GM23338 (cell line): ENCODE data around the gene KIFC3. TPM values are rescaled to one million over a fixed set of nuclear protein-coding genes. Genes with fewer than 3 reads are reported as not detected.

Experiments used
- ATAC-seq: fragments of 200-7000 bp; cut with Tn5 transposase; 3 replicates; pipeline ENCODE4 v1.9.1; 2020
- DNase-seq: peaks from one replicate; pipeline ENCODE4 v3.0.0-alpha.2; 2015; ENCODE audit warnings: low spot score
- H2AFZ ChIP-seq: fragments of 200-600 bp; sonication (generic); 2 replicates; pipeline ENCODE4 v1.8.0; 2016; ENCODE audit warnings: antibody characterized with exemption, mild to moderate bottlenecking, moderate library complexity
- H3F3A ChIP-seq: fragments of 200-600 bp; sonication (generic); replicated peaks from 2 replicates; pipeline ENCODE4 v1.8.0; 2017; ENCODE audit warnings: antibody characterized with exemption, mixed run types, low read depth
- H3K27ac ChIP-seq: fragments of 200-600 bp; sonication (generic); 2 replicates; pipeline ENCODE4 v1.6.1; 2016; ENCODE audit warnings: low read depth
- H3K27me3 ChIP-seq: fragments of 200-600 bp; sonication (generic); 2 replicates; pipeline ENCODE4 v1.8.0; 2016; ENCODE audit warnings: mild to moderate bottlenecking, mixed run types, moderate library complexity; ENCODE audit not compliant: insufficient read depth
- H3K36me3 ChIP-seq: fragments of 200-600 bp; sonication (generic); 2 replicates; pipeline ENCODE4 v1.8.0; 2016; ENCODE audit warnings: mild to moderate bottlenecking; ENCODE audit not compliant: insufficient read depth
- H3K4me1 ChIP-seq: fragments of 200-600 bp; sonication (generic); 2 replicates; pipeline ENCODE4 v1.8.0; 2016; ENCODE audit warnings: mild to moderate bottlenecking, moderate library complexity; ENCODE audit not compliant: insufficient read depth
- H3K4me2 ChIP-seq: fragments of 200-600 bp; sonication (generic); 2 replicates; pipeline ENCODE4 v1.7.1; 2017; ENCODE audit warnings: mixed run types
- H3K4me3 ChIP-seq: fragments of 200-600 bp; sonication (generic); 2 replicates; pipeline ENCODE4 v1.6.1; 2016; ENCODE audit warnings: mixed run types
- H3K79me2 ChIP-seq: fragments of 200-600 bp; sonication (generic); replicated peaks from 2 replicates; pipeline ENCODE4 v1.8.0; 2017; ENCODE audit warnings: mild to moderate bottlenecking; ENCODE audit not compliant: insufficient read depth
- H3K9me2 ChIP-seq: fragments of 200-600 bp; sonication (generic); 2 replicates; pipeline ENCODE4 v1.8.0; 2017; ENCODE audit not compliant: insufficient read depth
- H4K20me1 ChIP-seq: fragments of 200-600 bp; sonication (generic); replicated peaks from 2 replicates; pipeline ENCODE4 v1.8.0; 2017; ENCODE audit warnings: mild to moderate bottlenecking; ENCODE audit not compliant: insufficient read depth
- H3K27ac Mint-ChIP-seq: 2 replicates; pipeline ENCODE4 v1.8.0; 2020; ENCODE audit warnings: inconsistent platforms, mild to moderate bottlenecking, moderate library complexity, mixed read lengths
- H3K27me3 Mint-ChIP-seq: 3 replicates; pipeline ENCODE4 v1.8.0; 2022; ENCODE audit warnings: low read depth, mild to moderate bottlenecking, moderate library complexity, mixed read lengths, inconsistent platforms; ENCODE audit not compliant: insufficient read depth, poor library complexity
- H3K36me3 Mint-ChIP-seq: 3 replicates; pipeline ENCODE4 v1.8.0; 2021; ENCODE audit warnings: low read depth, mild to moderate bottlenecking, inconsistent platforms, moderate library complexity, mixed read lengths
- H3K4me1 Mint-ChIP-seq: 3 replicates; pipeline ENCODE4 v1.8.0; 2020; ENCODE audit warnings: mild to moderate bottlenecking, inconsistent platforms, mixed read lengths
- H3K4me3 Mint-ChIP-seq: 3 replicates; pipeline ENCODE4 v1.8.0; 2021; ENCODE audit warnings: moderate library complexity, mild to moderate bottlenecking, inconsistent platforms, mixed read lengths
- H3K9me3 Mint-ChIP-seq: 3 replicates; pipeline ENCODE4 v1.8.0; 2020; ENCODE audit warnings: moderate library complexity, mild to moderate bottlenecking, inconsistent platforms, mixed read lengths
- CREB1 ChIP-seq: fragments of 250-450 bp; sonication (Bioruptor Pico); IDR thresholded peaks from 2 replicates; pipeline ENCODE4 v1.5.0; 2020; ENCODE audit warnings: low read depth, mild to moderate bottlenecking, moderate library complexity
- CTCF ChIP-seq, 2 experiments: fragments of 200-600 bp in 1 of 2; sonication (generic) in 1 of 2; conservative IDR thresholded peaks; 2 replicates each; pipeline versions ENCODE4 v1.5.1 to v1.6.1; 2016 to 2017; ENCODE audit warnings: antibody characterized with exemption in 2 of 2, low read depth in 2 of 2, mild to moderate bottlenecking in 2 of 2, moderate library complexity in 1 of 2
- ETS1 ChIP-seq: IDR thresholded peaks from 2 replicates; pipeline ENCODE4 v1.6.1; 2016; ENCODE audit warnings: antibody characterized with exemption
- EZH2 ChIP-seq: fragments of 200-600 bp; sonication (generic); IDR thresholded peaks from one replicate; pipeline ENCODE4 v1.8.0; 2017; ENCODE audit warnings: antibody characterized with exemption, mild to moderate bottlenecking, low read depth; ENCODE audit not compliant: unreplicated experiment
- EZH2phosphoT487 ChIP-seq: fragments of 200-600 bp; sonication (generic); IDR thresholded peaks from one replicate; pipeline ENCODE4 v1.8.1; 2018; ENCODE audit warnings: antibody characterized with exemption; ENCODE audit not compliant: unreplicated experiment
- JUNB ChIP-seq: IDR thresholded peaks from one replicate; pipeline ENCODE4 v1.6.1; 2016; ENCODE audit warnings: antibody characterized with exemption; ENCODE audit not compliant: unreplicated experiment
- NANOG ChIP-seq: IDR thresholded peaks from 2 replicates; pipeline ENCODE4 v1.6.1; 2016; ENCODE audit warnings: antibody characterized with exemption, borderline replicate concordance
- POLR2AphosphoS5 ChIP-seq: IDR thresholded peaks from 2 replicates; pipeline ENCODE4 v1.6.1; 2016; ENCODE audit warnings: antibody characterized with exemption, low read depth
- REST ChIP-seq: IDR thresholded peaks from one replicate; pipeline ENCODE4 v1.6.1; 2018; ENCODE audit warnings: antibody characterized with exemption; ENCODE audit not compliant: unreplicated experiment
- STAT1 ChIP-seq: IDR thresholded peaks from one replicate; pipeline ENCODE4 v1.6.1; 2016; ENCODE audit warnings: antibody characterized with exemption; ENCODE audit not compliant: unreplicated experiment
- ZNF114 ChIP-seq: fragments of 250-450 bp; sonication (Bioruptor Pico); IDR thresholded peaks from 2 replicates; pipeline ENCODE4 v1.5.0; 2020; ENCODE audit warnings: mild to moderate bottlenecking, moderate library complexity
- ZNF331 ChIP-seq: fragments of 250-450 bp; sonication (Bioruptor Pico); IDR thresholded peaks from 2 replicates; pipeline ENCODE4 v1.5.0; 2020; ENCODE audit warnings: low read depth, mild to moderate bottlenecking, moderate library complexity
- ZNF462 ChIP-seq: fragments of 250-450 bp; sonication (Bioruptor Pico); IDR thresholded peaks from 2 replicates; pipeline ENCODE4 v1.5.0; 2020; ENCODE audit warnings: mild to moderate bottlenecking, moderate library complexity
- polyA plus RNA-seq: library from polyadenylated mRNA; unstranded; fragments of >200 nt; fragmentation: Nextera tagmentation; extraction: Ambion mirVana; gene quantifications from 2 replicates; pipeline ENCODE4 v1.2.1, GENCODE V29; 2016
- total RNA-seq: library from RNA; depleted of rRNA; stranded (reverse); fragments of >200 nt; shearing (Covaris generic); gene quantifications from 2 replicates; pipeline ENCODE4 v1.2.3, GENCODE V29; 2014

The KIFC3 gene
- total and polyA plus RNA-seq, 2 experiments from 2014 or later, result 4.4 to 12.5 TPM

GRCh38 chr16:57738844-57739243 lies 63.4 kb downstream of the KIFC3 start:
- Mint-ChIP-seq H3K27me3 (peaks cover 11% of the 10 kb centered on the region), H3K4me3 (no peak overlapping the region), H3K4me1 (peaks cover 11% of the 10 kb centered on the region), H3K9me3 (no peaks in the 10 kb centered on the region; the same call in 2 of the 3 replicates), H3K27ac (no peak overlapping the region), H3K36me3 (peaks cover 25% of the 10 kb centered on the region)
- TF ChIP-seq ZNF331 (CRISPR knock-in tag) (no peak), POLR2AphosphoS5 (no peak), EZH2phosphoT487 (no peak), CTCF (conservative IDR thresholded peaks at IDR 0.05; ENCODE audit: low read depth in 2 of 2) (no peak), EZH2 (no peak), ZNF114 (CRISPR knock-in tag) (no peak), JUNB (no peak), REST (no peak), CREB1 (CRISPR knock-in tag) (no peak), ETS1 (no peak), NANOG (no peak), STAT1 (no peak), ZNF462 (CRISPR knock-in tag) (no peak)
- no peak overlapping the region for H3K27ac ChIP-seq
- H3K4me3 ChIP-seq, result no peak overlapping the region
- H3K27me3 ChIP-seq, result no peaks in the 10 kb centered on the region
- H3K9me2 ChIP-seq, result no peaks in the 10 kb centered on the region
- H3K4me2 ChIP-seq, result no peak overlapping the region
- no peaks in the 10 kb centered on the region for H3F3A ChIP-seq
- peaks cover 7% of the 10 kb centered on the region for H3K79me2 ChIP-seq
- DNase-seq (no peak), ATAC-seq (no peak)
- no peaks in the 10 kb centered on the region; the same call in 1 of the 2 replicates for H4K20me1 ChIP-seq
- peaks cover 8% of the 10 kb centered on the region; the same call in 1 of the 2 replicates for H3K4me1 ChIP-seq
- H2AFZ ChIP-seq, result no peak overlapping the region
- H3K36me3 ChIP-seq, result 0 out of 2 replicates have a peak, but pooled peaks cover 7% of the 10 kb centered on the region
